ENCODE measurements around the gene PTPN23. TPM values are rescaled to one million over a fixed set of nuclear protein-coding genes. Genes with fewer than 3 reads are reported as not detected.
A peak's percentile ranks its signal among the peaks of the same experiment; 100 is the strongest.

PTPN23 gene
- total RNA-seq, 6 experiments from 2014 or later, result 14.9 to 25.8 (median 16.9) TPM

DNA sequence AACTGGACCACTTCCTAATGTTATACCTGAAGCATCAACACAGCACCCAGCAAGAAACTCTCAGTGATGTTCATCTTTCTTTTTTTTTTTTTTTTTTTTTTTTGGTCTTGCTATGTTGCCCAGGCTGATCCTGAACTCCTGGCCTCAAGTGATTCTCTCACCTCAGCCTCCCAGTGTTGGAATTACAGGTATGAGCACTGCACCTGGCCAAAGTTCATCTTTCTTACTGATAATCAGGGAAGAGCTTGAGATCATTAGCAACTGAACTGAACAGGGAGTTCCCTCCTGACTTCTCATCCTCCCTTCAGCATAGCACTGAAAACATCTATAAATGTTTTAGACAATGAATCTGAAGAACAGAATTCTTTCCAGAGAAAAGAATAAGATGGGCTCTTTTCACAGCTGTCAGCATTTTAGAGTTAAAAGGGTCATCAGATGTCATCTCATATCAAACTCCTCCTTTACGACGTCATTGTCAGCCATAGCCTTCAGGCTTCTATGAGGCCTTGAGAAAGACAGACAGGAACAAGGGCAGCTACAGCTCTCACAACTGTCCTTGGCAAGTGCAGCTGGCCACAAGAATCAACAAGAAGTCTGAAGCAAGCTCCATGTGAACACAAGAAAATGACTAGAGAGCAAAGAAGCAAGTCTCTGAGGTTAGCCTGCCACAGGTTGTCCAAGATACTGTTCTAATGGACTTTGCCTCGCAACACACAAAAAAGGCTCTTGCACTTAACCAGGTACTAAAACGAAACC, 61.2 kb downstream of the PTPN23 start:
- ATAC-seq (peak; percentile 3 to 36 (median 24)), DNase-seq (peak in 1 of 3 donors; percentile 39)
- H3K4me3 ChIP-seq, result peak overlapping the region in 1 of 3 donors; percentile 12
- no peak for TF ChIP-seq POLR2A (IDR thresholded peaks at IDR 0.05)
- H3K27ac ChIP-seq, result peak overlapping the region; percentile 30 to 86 (median 69)
- peaks cover 0 to 20% (median 0%) of the 10 kb centered on the region in 4 donors for H3K36me3 ChIP-seq
- no peaks in the 10 kb centered on the region for H3K27me3 ChIP-seq
- intact Hi-C loops (cut with DNase I), result no loop called here
- peaks cover 0 to 37% (median 17%) of the 10 kb centered on the region in 4 donors for H3K4me1 ChIP-seq
- WGBS (ENCODE audit: insufficient coverage, low coverage, low lambda C conversion rate, missing lambda C conversion rate), result 40% methylated on average over 4 of the region's 4 CpGs
- no peaks in the 10 kb centered on the region for H3K9me3 ChIP-seq

- 17% methylated on average over 1 of the region's 5 CpGs for WGBS (ENCODE audit: insufficient coverage, low coverage, low lambda C conversion rate, missing lambda C conversion rate)
- intact Hi-C loops (cut with DNase I), result no loop called here
- no peak for TF ChIP-seq POLR2A (IDR thresholded peaks at IDR 0.05)
- no peak for TF ChIP-seq CTCF (IDR thresholded peaks at IDR 0.05)
- Histone ChIP-seq H3K27me3 (no peaks in the 10 kb centered on the region), H3K4me1 (peaks cover 0 to 37% (median 17%) of the 10 kb centered on the region in 4 donors), H3K27ac (peak overlapping the region; percentile 57 to 95 (median 79)), H3K36me3 (peaks cover 0 to 17% (median 0%) of the 10 kb centered on the region in 4 donors), H3K4me3 (peak overlapping the region in 1 of 3 donors; percentile 36), H3K9me3 (no peaks in the 10 kb centered on the region)
- DNase-seq, result peak; percentile 73 to 84 (median 81)
- peak; percentile 86 to 90 (median 88) for ATAC-seq
Observed at GRCh38 chr3:47443611-47443995, 62.8 kb downstream of the PTPN23 start.

DNA sequence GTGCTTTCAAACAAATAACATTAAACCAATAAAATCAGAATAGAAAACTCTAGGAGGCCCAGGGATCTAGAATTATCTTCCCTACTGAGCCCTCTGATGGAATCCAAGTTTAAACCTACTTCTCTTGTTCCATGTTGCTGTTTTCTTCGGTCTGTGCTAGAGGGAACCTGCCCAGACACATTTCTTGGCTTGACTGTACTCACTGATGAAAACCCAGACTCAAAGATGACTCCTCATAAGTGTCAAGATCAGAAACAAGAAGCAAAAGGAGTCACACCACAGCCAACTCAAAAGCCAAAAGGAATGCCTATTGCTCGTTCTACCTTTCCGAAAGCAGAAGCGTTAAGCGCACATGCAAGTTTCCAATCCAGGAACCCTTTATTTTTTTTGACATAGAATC, 63.3 kb downstream of the PTPN23 start:
- Histone ChIP-seq H3K36me3 (peaks cover 0 to 14% (median 0%) of the 10 kb centered on the region in 4 donors), H3K4me3 (no peak overlapping the region), H3K9me3 (no peaks in the 10 kb centered on the region), H3K4me1 (peaks cover 0 to 37% (median 17%) of the 10 kb centered on the region in 4 donors), H3K27ac (peak overlapping the region; percentile 57 to 95 (median 79)), H3K27me3 (no peaks in the 10 kb centered on the region)
- no peak for TF ChIP-seq CTCF (IDR thresholded peaks at IDR 0.05)
- no peak for TF ChIP-seq POLR2A (IDR thresholded peaks at IDR 0.05)
- ATAC-seq (no peak), DNase-seq (peak in 1 of 3 donors; percentile 18)
- WGBS (ENCODE audit: insufficient coverage, low coverage, low lambda C conversion rate, missing lambda C conversion rate), result 51% methylated on average over 5 of the region's 5 CpGs
- intact Hi-C loops (cut with DNase I), result no loop called here

GRCh38 chr3:47452453-47453215, 71.8 kb downstream of the PTPN23 start:
- ATAC-seq (peak in 2 of 4 donors; percentile 28 to 35), DNase-seq (peak in 1 of 3 donors; percentile 34)
- no peak for TF ChIP-seq POLR2A (IDR thresholded peaks at IDR 0.05)
- TF ChIP-seq CTCF (IDR thresholded peaks at IDR 0.05), result no peak
- no peaks in the 10 kb centered on the region for H3K36me3 ChIP-seq
- H3K9me3 ChIP-seq, result no peaks in the 10 kb centered on the region
- peaks cover 0 to 32% (median 11%) of the 10 kb centered on the region in 4 donors for H3K4me1 ChIP-seq
- H3K27me3 ChIP-seq, result no peaks in the 10 kb centered on the region
- 68% methylated on average over 4 of the region's 4 CpGs for WGBS (ENCODE audit: insufficient coverage, low coverage, low lambda C conversion rate, missing lambda C conversion rate)
- intact Hi-C loops (cut with DNase I), result no loop called here
- H3K4me3 ChIP-seq, result no peak overlapping the region
- no peak overlapping the region for H3K27ac ChIP-seq

Data from right lobe of liver (tissue), 6 donors.